NCI-H1694 treated with DMSO at 0.1 percent for 48 hours (cell line): Measurements from ENCODE around the gene LRRC18.

Source experiments
- DNase-seq: peaks from one replicate; lab custom pipeline; 2025; lab: John Stamatoyannopoulos, UW

LRRC18 gene

DNA sequence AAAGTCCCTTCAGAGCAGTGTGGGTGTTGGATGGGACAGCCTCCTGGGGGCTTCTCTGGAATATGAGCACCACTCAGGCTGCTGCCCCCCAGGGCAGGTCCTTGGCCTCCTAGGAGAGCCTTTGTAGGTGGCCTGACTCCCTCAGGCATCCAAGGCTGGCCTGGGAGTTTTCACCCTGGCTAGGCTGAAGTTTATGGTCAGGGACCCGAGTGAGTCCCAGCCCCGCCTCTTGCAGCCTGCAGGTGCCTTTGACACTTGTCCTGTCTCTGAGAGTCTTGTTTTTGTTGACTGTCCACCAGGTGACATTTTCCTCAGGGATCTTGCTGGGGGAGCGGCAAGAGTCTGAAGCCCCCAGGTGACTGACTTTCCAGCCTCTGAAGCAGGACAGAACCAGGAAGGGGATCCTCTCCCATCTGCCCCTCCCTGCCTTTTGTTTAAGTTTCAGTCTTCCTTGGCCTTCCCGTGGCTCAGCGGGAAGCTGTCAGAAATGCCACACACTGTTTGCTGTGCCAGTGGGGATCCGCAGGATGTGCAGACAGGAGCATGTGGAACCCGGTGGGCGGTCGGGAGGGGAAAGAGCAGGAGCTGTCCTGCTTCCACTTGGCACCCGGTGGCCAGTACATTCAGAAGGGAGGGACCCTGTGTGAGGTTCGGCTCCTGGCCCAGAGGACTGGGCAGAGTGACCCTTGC, 59.5 kb downstream of the LRRC18 start:
- no peak for DNase-seq

- no peak for DNase-seq
Measured at GRCh38 chr10:48879451-48879850, 60.2 kb downstream of the LRRC18 start.

DNA sequence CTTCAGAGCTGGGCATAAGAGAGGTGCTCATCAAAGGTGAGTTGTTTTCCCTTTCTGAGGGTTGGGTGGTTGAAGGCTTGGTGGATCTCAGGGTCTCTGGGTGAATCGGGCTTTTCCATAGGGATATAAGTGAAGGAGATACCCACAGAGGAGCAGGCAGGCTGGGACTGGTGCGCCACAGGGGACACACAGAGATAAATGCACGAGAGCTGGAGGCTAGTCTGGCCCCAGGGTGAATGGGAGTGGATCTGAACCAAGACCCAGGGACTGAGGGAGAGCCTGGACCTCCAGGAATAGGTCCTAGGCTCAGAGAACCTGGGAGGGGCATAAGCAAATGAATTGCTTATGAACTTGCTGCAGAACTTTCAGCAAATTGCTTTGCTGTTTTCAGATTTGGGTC, 61.5 kb downstream of the LRRC18 start:
- no peak for DNase-seq

DNA sequence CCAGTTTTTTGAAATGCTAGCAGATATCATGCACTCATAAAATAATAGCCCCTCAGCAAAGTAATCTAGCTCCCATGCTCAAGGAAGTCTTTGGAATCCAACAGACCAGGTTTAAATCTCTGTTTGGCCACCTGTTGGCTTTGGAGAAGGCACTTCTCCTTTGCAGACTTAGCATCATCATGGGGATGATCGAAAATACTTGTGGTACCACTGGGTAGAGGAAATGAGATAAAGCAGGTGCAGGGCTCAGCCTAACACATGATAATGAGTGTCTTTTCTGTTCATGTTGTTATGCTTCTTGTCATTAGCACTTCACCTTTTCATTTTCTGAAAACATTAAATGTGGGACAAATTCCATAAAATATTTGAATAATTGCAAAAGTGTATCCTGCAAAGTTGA, 67.4 kb downstream of the LRRC18 start:
- DNase-seq, result no peak
